Colon (tissue), 2 donors: ENCODE data around the gene RNF224.

Source experiments
- FAIRE-seq: peaks from 2 replicates; lab custom pipeline; 2012; peaks lifted over from hg19 to GRCh38; lab: Jason Lieb, UNC
- donor health status: control.
- donor health status: control.

Gene RNF224

GRCh38 chr9:137273611-137274320 lies 46.5 kb downstream of the RNF224 start:
- FAIRE-seq = no peak

DNA sequence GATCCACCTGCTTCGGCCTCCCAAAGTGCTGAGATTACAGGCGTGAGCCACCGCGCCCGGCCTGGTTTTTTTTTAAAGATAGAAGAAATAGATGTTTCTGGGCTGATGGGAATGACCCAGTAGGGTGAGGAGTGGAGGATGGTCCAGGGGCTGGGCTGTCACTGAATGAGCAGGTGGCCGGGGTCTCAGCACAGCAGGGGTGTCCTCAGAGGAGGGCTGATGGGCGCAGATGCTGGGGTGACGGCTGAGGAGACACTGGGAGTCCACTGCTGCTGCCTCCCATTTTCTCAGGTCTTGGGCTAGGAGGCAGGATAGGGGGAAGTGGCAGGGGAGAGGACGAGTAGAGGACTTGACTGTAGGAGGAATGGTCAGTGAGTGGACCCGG lies 47.9 kb downstream of the RNF224 start:
- FAIRE-seq = no peak

- FAIRE-seq = no peak
Measured at GRCh38 chr9:137275588-137276472, 48.5 kb downstream of the RNF224 start.

GRCh38 chr9:137276473-137277328 lies 49.4 kb downstream of the RNF224 start:
- FAIRE-seq = no peak

- no peak for FAIRE-seq
Measured at GRCh38 chr9:137277329-137278041, 50.2 kb downstream of the RNF224 start, which contains the start of gene TOR4A. Gene TOR4A (plus strand): TSS chr9:137277726. CDS start chr9:137278690, 964 bp downstream.

GRCh38 chr9:137278061-137278701 lies 50.9 kb downstream of the RNF224 start:
- no peak for FAIRE-seq
